Upper lobe of right lung (tissue), 1 donor: ENCODE measurements around the gene MIGA2. TPM values are rescaled to one million over a fixed set of nuclear protein-coding genes. Genes with fewer than 3 reads are reported as not detected.

Experiments used
- ATAC-seq: fragments of 200-7000 bp; cut with Tn5 transposase; one replicate; pipeline ENCODE4 v1.9.1; 2020; ENCODE audit warnings: mild to moderate bottlenecking, moderate library complexity
- DNase-seq: peaks from one replicate; pipeline ENCODE4 v3.0.0-alpha.2; 2020
- H3K27ac ChIP-seq: fragments of 200-600 bp; one replicate; pipeline ENCODE4 v1.8.0; 2022
- H3K27me3 ChIP-seq: fragments of 200-600 bp; one replicate; pipeline ENCODE4 v1.8.0; 2022; ENCODE audit warnings: mild to moderate bottlenecking
- H3K36me3 ChIP-seq: fragments of 200-600 bp; one replicate; pipeline ENCODE4 v1.8.0; 2022
- H3K4me1 ChIP-seq: fragments of 200-600 bp; one replicate; pipeline ENCODE4 v1.8.0; 2022
- H3K4me3 ChIP-seq: fragments of 200-600 bp; one replicate; pipeline ENCODE4 v1.8.0; 2022; ENCODE audit warnings: mild to moderate bottlenecking
- H3K9me3 ChIP-seq: fragments of 200-600 bp; one replicate; pipeline ENCODE4 v1.8.0; 2022
- CTCF ChIP-seq: fragments of 200-600 bp; IDR thresholded peaks from one replicate; pipeline ENCODE4 v1.8.0; 2022; ENCODE audit warnings: antibody characterized with exemption
- intact Hi-C: fragments of 100-400 bp; cut with DNase I; formaldehyde crosslinking; loops from one replicate; pipeline ENCODE4 v1.11.0; 2022
- total RNA-seq: library from RNA; stranded (reverse); fragmentation: NEBNext Ultra II Directional; extraction: Animal tissue kit (Norgen Biotek cat#: 25700); gene quantifications from one replicate; pipeline ENCODE4 v1.2.1, GENCODE V29; 2021
- donor health status: DM: no; HTN: yes; CAD: no; lungs with severe emphysema.

The MIGA2 gene
- total RNA-seq, 1 donor from 2014 or later, result 20.7 TPM

GRCh38 chr9:129036923-129037766 lies 719 bp downstream of the MIGA2 start:
- Histone ChIP-seq H3K27me3 (no peaks in the 10 kb centered on the region), H3K4me3 (peak overlapping the region; percentile 75), H3K27ac (peak overlapping the region; percentile 24), H3K9me3 (no peaks in the 10 kb centered on the region), H3K4me1 (peaks cover 13% of the 10 kb centered on the region), H3K36me3 (peaks cover 16% of the 10 kb centered on the region)
- intact Hi-C loops, result no loop called here
- TF ChIP-seq CTCF, result no peak
- ATAC-seq (no peak), DNase-seq (no peak)

- intact Hi-C loops, result no loop called here
- Histone ChIP-seq H3K27me3 (no peaks in the 10 kb centered on the region), H3K4me1 (peaks cover 13% of the 10 kb centered on the region), H3K9me3 (no peaks in the 10 kb centered on the region), H3K36me3 (peaks cover 21% of the 10 kb centered on the region), H3K27ac (no peak overlapping the region), H3K4me3 (peak overlapping the region; percentile 75)
- no peak for ATAC-seq
- no peak for DNase-seq
- no peak for TF ChIP-seq CTCF
Measured at GRCh38 chr9:129037767-129038098, 1.3 kb downstream of the MIGA2 start.

- peaks cover 13% of the 10 kb centered on the region for H3K4me1 ChIP-seq
- no peak for TF ChIP-seq CTCF
- no peak overlapping the region for H3K4me3 ChIP-seq
- intact Hi-C loops, result no loop called here
- DNase-seq (no peak), ATAC-seq (no peak)
- peaks cover 24% of the 10 kb centered on the region for H3K36me3 ChIP-seq
- H3K9me3 ChIP-seq, result no peaks in the 10 kb centered on the region
- no peaks in the 10 kb centered on the region for H3K27me3 ChIP-seq
- no peak overlapping the region for H3K27ac ChIP-seq
Measured at GRCh38 chr9:129038109-129038852, 1.9 kb downstream of the MIGA2 start.

GRCh38 chr9:129040113-129040643 lies 3.8 kb downstream of the MIGA2 start:
- peaks cover 13% of the 10 kb centered on the region for H3K4me1 ChIP-seq
- no peak for DNase-seq
- intact Hi-C loops, result no loop called here
- no peak for ATAC-seq
- TF ChIP-seq CTCF, result no peak
- H3K4me3 ChIP-seq, result no peak overlapping the region
- H3K27ac ChIP-seq, result no peak overlapping the region
- H3K27me3 ChIP-seq, result no peaks in the 10 kb centered on the region
- H3K9me3 ChIP-seq, result no peaks in the 10 kb centered on the region
- H3K36me3 ChIP-seq, result peaks cover 35% of the 10 kb centered on the region

GRCh38 chr9:129042016-129042415 lies 5.6 kb downstream of the MIGA2 start:
- no peak overlapping the region for H3K27ac ChIP-seq
- ATAC-seq, result no peak
- DNase-seq, result no peak
- TF ChIP-seq CTCF, result no peak
- peaks cover 47% of the 10 kb centered on the region for H3K36me3 ChIP-seq
- H3K9me3 ChIP-seq, result no peaks in the 10 kb centered on the region
- H3K4me1 ChIP-seq, result peaks cover 13% of the 10 kb centered on the region
- H3K27me3 ChIP-seq, result no peaks in the 10 kb centered on the region
- no peak overlapping the region for H3K4me3 ChIP-seq
- intact Hi-C loops, result no loop called here
